DOHH2 (cell line): ENCODE results near the gene PISD.

Experiments
- H3F3A ChIP-seq: fragments of 200-600 bp; sonication (generic), shearing (Covaris generic); 2 replicates; pipeline ENCODE4 v1.6.0; 2016; ENCODE audit warnings: antibody characterized with exemption, mild to moderate bottlenecking; ENCODE audit not compliant: control insufficient read depth, insufficient read depth
- H3K27ac ChIP-seq: fragments of 200-600 bp; sonication (generic); 2 replicates; pipeline ENCODE4 v1.5.1; 2014; ENCODE audit warnings: low read depth, mild to moderate bottlenecking, low read length, moderate library complexity
- H3K27me3 ChIP-seq: fragments of 200-600 bp; sonication (generic); 2 replicates; pipeline ENCODE4 v1.6.1; 2014; ENCODE audit warnings: mild to moderate bottlenecking, low read length, mixed read lengths; ENCODE audit not compliant: control insufficient read depth
- H3K36me3 ChIP-seq: fragments of 200-600 bp; sonication (generic); 2 replicates; pipeline ENCODE4 v1.6.1; 2014; ENCODE audit warnings: mild to moderate bottlenecking, low read length, moderate library complexity, mixed read lengths; ENCODE audit not compliant: control insufficient read depth
- H3K4me1 ChIP-seq: fragments of 200-600 bp; sonication (generic); 2 replicates; pipeline ENCODE4 v1.6.1; 2014; ENCODE audit warnings: mild to moderate bottlenecking, low read length, mixed read lengths; ENCODE audit not compliant: control insufficient read depth
- H3K4me2 ChIP-seq: fragments of 200-600 bp; sonication (generic); 2 replicates; pipeline ENCODE4 v1.6.0; 2014; ENCODE audit warnings: mild to moderate bottlenecking, low read length, moderate library complexity
- H3K4me3 ChIP-seq: fragments of 200-600 bp; sonication (generic); 2 replicates; pipeline ENCODE4 v1.5.1; 2014; ENCODE audit warnings: mild to moderate bottlenecking, low read length, mixed read lengths
- H3K79me2 ChIP-seq: fragments of 200-600 bp; sonication (generic); 2 replicates; pipeline ENCODE4 v1.6.1; 2014; ENCODE audit warnings: mild to moderate bottlenecking, low read length, mixed read lengths; ENCODE audit not compliant: control insufficient read depth
- H3K9me2 ChIP-seq: fragments of 200-600 bp; sonication (generic); replicated peaks from 2 replicates; pipeline ENCODE4 v1.6.1; 2014; ENCODE audit warnings: mild to moderate bottlenecking, low read length, mixed read lengths; ENCODE audit not compliant: control insufficient read depth
- H3K9me3 ChIP-seq: fragments of 200-600 bp; sonication (generic); 2 replicates; pipeline ENCODE4 v1.6.1; 2014; ENCODE audit warnings: antibody characterized with exemption, low read length, mixed read lengths; ENCODE audit not compliant: control insufficient read depth, insufficient read depth
- H4K20me1 ChIP-seq: fragments of 200-600 bp; sonication (generic); 2 replicates; pipeline ENCODE4 v1.6.0; 2014; ENCODE audit warnings: low read depth, mild to moderate bottlenecking, antibody characterized with exemption, low read length, moderate library complexity; ENCODE audit not compliant: control insufficient read depth, insufficient read depth
- CTCF ChIP-seq: fragments of 200-600 bp; sonication (generic); IDR thresholded peaks from one replicate; pipeline ENCODE4 v1.5.1; 2014; ENCODE audit warnings: antibody characterized with exemption, mild to moderate bottlenecking, low read depth, low read length; ENCODE audit not compliant: poor library complexity, severe bottlenecking
- EZH2phosphoT487 ChIP-seq: fragments of 200-600 bp; sonication (generic); IDR thresholded peaks from 2 replicates; pipeline ENCODE4 v1.6.1; 2017; ENCODE audit warnings: borderline replicate concordance, mild to moderate bottlenecking, antibody characterized with exemption, low read length, moderate library complexity, mixed read lengths

PISD gene

GRCh38 chr22:31578171-31578570 lies 83.8 kb downstream of the PISD start:
- H3K4me2 ChIP-seq = no peak overlapping the region
- peaks cover 59% of the 10 kb centered on the region for H3K36me3 ChIP-seq
- H3K79me2 ChIP-seq = no peaks in the 10 kb centered on the region
- no peak overlapping the region for H3K27ac ChIP-seq
- no peaks in the 10 kb centered on the region for H3K9me2 ChIP-seq
- H3F3A ChIP-seq = no peaks in the 10 kb centered on the region
- H3K4me1 ChIP-seq = peaks cover 3% of the 10 kb centered on the region; the same call in 1 of the 2 replicates
- no peak overlapping the region for H3K4me3 ChIP-seq
- H4K20me1 ChIP-seq = no peaks in the 10 kb centered on the region
- no peaks in the 10 kb centered on the region for H3K9me3 ChIP-seq
- H3K27me3 ChIP-seq = no peaks in the 10 kb centered on the region
- TF ChIP-seq EZH2phosphoT487 (no peak), CTCF (no peak)

- H3K27me3 ChIP-seq = no peaks in the 10 kb centered on the region
Observed at GRCh38 chr22:31577711-31578110, 84.3 kb downstream of the PISD start.

GRCh38 chr22:31575190-31575589 lies 86.8 kb downstream of the PISD start:
- H3K4me3 ChIP-seq = no peak overlapping the region
- H3K79me2 ChIP-seq = no peaks in the 10 kb centered on the region
- no peak overlapping the region for H3K27ac ChIP-seq
- no peaks in the 10 kb centered on the region for H3K27me3 ChIP-seq
- no peaks in the 10 kb centered on the region for H3K9me3 ChIP-seq
- no peaks in the 10 kb centered on the region for H3K9me2 ChIP-seq
- H3F3A ChIP-seq = no peaks in the 10 kb centered on the region
- no peak for TF ChIP-seq EZH2phosphoT487
- TF ChIP-seq CTCF = no peak
- no peaks in the 10 kb centered on the region for H3K4me1 ChIP-seq
- H3K36me3 ChIP-seq = peaks cover 58% of the 10 kb centered on the region
- no peaks in the 10 kb centered on the region for H4K20me1 ChIP-seq
- H3K4me2 ChIP-seq = no peak overlapping the region

More at GRCh38 chr22:31577711-31578110, 84.3 kb downstream of the PISD start:
- no peaks in the 10 kb centered on the region for H4K20me1 ChIP-seq
- H3K79me2 ChIP-seq = no peaks in the 10 kb centered on the region
- peaks cover 60% of the 10 kb centered on the region for H3K36me3 ChIP-seq
- no peak overlapping the region for H3K27ac ChIP-seq
- H3K4me2 ChIP-seq = no peak overlapping the region
- H3K4me1 ChIP-seq = peaks cover 3% of the 10 kb centered on the region; the same call in 1 of the 2 replicates
- H3K9me3 ChIP-seq = no peaks in the 10 kb centered on the region
- no peaks in the 10 kb centered on the region for H3K9me2 ChIP-seq
- H3K4me3 ChIP-seq = no peak overlapping the region
- H3F3A ChIP-seq = no peaks in the 10 kb centered on the region
- TF ChIP-seq EZH2phosphoT487 (no peak), CTCF (no peak)
